CD4-positive, alpha-beta T cell treated with Interleukin-2 at 100 ng/mL for 4 hours (primary cell): ENCODE results near the gene PSMC2.

Experiments
- DNase-seq: peaks from one replicate; pipeline ENCODE4 v3.0.0-alpha.2; 2020; ENCODE audit warnings: low spot score

PSMC2 gene

DNA sequence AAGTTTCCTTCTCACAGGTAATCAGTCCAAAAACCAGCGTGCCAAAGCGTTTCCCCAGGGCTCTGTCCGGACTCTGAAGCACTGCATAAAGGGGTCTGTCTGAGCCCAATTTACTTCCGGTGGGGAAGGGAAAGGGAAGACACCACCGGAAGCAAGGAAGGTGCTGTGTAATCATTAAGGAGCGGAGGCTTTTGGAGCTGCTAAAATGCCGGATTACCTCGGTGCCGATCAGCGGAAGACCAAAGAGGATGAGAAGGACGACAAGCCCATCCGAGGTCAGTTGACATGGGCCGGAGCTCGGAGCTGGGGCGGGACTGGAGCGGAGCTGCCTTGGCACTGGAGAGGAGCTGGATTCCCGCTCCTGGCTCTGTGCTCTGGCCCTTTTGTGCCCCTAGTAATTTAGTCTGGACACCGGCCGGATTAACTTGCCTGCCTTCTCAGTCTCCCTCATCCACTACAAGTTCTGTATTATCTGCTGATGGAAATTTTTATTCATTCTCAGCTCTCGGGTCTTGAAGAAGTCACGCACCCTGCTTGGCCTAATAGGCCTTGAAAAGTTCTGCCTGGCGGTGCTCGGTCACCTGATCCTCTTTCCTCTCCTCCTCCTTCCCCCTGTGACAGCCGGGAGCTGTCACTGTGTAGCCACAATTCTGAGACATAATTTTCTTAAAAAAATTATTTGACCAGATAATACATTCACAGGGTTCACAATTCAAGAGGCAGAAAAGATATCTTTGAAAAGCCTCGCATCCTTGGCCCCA is at the start of gene PSMC2:
Gene PSMC2, plus strand, starts transcription at position 137 of the 761 bp plus-strand sequence. Its CDS starts 69 bp downstream, at position 206.
- DNase-seq: peak; percentile 91

DNA sequence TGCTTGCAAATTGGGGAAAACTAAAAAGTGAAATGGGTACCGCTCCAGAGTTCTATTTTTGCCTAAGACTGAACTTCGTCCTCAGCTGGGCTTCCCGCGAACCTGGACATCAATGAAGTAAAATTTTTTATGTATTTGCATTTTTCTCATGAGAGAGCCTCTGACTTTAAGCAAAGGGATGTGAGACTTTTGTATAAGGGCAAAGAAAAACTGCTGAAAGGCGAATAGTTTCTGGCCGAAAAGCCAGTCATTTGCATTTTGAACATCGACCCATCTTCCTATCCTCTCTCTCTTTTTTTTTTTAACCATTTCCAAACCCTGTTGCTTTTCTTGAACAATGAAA is 49.6 kb upstream of the PSMC2 start:
- no peak for DNase-seq

DNA sequence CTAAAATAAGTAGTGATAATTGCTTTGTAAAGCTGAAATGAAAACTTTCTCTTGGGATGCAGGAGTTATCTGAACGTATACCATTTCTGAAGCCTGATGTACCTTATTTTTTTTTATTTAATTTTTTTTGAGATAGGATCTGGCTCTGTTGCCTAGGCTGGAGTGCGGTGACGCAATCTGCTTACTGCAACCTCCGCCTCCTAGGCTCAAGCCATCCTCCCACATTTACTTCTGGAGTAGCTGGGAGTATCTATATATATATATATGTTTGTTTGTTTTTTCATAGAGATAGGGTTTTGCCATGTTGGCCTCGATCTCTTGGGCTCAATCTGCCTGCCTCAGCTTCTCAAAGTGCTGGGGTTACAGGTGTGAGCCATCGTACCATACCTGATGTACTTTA is 47.8 kb upstream of the PSMC2 start:
- no peak for DNase-seq

DNA sequence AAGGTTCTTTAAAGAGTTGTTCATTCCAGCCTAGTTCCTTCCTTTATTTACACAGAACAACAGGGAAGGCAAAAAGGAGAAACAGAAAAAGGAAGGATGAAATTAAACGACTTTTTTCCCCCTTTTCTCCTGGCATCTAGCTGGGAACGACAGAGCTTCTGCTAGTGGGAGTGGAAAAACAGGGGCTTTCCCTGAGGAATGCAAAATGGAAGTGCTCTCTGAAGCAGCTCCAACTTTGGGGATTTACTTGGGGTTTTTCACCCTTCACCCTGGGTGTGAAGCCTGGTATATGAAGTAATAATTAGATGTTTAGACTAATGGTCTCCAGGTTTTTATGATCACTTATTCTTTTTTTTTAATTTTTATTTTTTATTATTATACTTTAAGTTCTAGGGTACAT is 46.0 kb upstream of the PSMC2 start:
- no peak for DNase-seq

DNA sequence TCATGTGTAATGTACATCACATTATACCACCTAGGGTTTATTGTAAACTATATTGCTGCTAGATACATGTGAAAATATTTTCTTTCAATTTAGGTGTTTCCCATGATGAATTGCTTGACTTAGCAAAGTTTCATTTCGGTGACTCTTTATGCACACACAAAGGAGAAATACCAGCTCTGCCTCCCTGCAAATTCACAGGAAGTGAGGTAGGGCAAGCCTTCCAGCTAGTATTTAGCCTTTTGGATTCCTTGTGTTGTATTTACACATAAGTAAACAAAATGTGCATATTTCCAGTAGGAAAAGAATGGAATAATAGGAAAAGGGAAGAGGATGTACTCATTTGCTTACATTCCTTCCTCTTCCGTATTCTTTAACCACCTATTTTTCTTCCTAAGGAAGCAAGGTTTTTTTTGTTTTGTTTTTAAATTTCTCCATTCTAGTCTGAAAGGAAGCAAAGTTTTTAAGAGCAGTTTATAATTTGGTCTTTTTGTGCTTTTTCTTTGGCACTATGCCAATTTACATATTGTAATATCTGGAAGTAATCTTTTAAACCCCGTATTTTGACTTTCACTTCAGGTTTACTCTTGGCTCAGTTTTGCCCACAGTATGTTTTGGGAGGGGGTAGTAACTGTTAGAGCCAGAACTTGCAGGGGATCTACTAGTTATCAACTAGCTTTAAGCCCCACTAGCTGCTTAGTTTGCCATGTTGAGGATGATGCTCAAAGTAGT is 39.8 kb upstream of the PSMC2 start:
- no peak for DNase-seq

DNA sequence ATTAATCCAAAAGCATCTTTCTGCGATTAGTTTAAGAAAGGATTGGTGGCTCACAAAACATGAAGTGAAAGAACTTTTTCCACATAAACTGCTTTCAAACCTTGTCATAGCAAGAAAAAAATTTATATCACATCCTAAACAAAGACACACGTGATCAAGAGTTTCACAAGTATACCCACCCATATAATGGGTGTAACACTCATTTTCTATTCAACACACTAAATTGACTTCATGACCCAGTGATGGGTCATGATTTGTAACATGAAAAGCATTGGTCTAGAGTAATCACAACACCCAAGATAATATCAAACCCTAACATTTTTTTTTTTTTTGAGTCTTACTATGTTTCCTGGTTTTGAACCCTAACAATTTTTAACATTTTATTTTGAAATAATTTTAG is 32.6 kb upstream of the PSMC2 start:
- no peak for DNase-seq

DNA sequence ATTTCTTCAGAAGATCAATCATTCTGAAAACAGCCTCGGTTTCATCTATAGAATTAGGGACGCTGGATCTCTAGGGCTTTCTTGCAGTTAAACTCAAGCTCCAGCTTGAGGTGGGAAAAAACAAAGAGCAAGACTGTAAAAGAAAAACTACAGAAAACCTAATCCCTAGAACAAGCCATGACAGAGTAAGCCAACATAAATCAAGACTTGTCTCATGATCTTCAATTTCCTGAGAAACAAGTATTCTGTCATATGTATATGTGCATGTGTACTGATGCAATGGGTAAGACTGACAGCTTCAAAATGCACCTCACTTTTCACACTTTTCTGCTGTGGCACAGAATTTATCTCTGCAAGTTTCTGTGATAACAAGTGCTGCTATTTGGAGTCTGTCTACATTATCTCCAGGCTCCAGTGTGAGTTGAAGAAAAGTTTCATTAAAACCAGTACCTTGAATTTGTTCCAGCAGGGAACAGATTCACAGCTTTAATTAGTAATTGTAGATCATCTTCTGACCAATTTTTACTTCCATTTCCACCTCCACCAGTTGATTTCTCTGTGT is 31.0 kb upstream of the PSMC2 start:
- DNase-seq: no peak

DNA sequence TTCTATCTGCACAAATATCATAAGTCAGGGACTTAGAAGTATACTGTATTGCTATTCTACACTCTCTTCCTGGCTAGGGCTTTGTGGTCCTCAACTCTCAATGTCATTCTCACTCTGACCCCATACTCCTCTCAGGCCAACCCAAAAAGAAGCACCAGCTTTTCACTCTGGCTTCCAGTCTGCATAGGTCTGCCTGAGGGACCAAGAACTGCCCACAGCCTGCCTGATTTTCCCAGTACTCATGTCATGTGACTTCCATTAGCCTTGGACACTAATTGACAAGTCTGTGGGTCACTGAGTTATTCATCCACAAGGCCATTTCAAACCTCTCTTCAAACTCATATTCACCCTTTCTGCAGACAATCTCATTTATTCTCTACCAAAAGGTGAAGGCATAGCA is 30.4 kb upstream of the PSMC2 start:
- DNase-seq: no peak

DNA sequence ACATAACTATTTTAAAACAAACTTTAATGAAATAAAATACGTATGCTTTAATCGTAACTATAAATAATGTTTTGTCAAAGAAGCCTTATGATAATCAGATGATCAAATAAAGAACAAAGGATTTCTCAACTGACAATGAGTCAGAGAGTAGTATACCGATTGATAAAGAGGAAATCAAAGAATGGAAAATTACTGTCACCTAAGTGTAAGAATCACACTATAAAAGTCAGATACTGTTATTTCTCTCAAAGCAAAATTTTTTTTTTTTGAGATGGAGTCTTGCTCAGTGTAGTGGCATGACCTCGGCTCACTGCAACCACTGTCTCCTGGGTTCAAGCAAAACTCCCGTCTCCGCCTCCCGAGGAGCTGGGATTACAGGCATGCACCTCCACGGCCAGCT is 21.7 kb upstream of the PSMC2 start:
- no peak for DNase-seq

DNA sequence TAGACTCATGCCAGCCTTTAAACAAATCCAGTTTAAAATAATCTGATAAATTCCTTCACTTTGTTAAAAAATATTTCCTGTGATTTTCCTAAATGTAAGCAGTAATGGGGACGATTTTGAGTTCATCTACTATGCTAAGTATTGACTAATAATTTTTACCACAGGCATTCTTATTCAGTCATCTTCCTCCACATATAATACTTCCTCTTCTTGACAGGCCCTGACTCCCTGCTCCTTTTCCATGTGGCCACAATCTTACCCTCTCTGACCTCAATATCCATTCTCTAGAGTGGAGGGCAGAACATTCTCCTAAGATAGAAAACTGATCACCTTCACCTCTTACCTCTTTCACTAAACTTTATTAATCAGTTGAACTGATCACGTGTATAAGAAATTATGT is 10.7 kb upstream of the PSMC2 start:
- no peak for DNase-seq

DNA sequence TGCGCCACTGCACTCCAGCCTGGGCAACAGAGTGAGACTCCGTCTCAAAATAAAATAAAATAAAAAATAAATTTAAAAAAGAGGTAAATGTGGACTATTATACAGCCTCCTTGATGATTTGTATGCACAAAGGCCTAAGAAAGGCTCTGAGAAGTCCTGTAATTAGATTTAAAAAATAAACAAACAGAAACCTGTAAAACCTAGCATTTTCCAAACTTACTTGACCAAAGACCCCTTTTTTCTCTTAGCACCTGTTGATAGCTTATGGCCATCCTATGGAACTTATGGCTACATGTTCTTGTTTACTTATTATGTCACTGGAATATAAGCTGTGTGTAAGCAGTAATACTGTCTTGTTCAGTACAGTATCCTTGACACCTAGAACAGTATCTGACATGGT is 8.6 kb upstream of the PSMC2 start:
- no peak for DNase-seq

DNA sequence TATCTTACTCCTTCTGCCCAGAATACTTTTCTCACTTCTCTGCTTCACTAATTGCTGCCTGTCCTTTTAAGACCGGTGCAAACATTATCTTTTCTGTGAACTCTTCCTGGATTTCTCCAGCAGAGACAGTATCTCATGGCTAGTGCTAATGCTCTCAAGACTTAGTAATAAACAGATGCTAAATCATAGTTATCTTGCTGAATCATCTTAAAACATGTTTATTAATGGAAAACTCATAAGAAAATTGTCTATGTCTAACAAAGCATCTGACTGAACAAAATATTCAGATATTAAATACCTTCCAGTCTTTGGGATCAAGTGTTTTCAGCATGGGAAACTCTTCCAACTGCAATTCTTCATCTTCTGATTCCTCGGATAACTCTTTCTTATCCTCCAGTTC is 6.0 kb upstream of the PSMC2 start:
- DNase-seq: no peak

DNA sequence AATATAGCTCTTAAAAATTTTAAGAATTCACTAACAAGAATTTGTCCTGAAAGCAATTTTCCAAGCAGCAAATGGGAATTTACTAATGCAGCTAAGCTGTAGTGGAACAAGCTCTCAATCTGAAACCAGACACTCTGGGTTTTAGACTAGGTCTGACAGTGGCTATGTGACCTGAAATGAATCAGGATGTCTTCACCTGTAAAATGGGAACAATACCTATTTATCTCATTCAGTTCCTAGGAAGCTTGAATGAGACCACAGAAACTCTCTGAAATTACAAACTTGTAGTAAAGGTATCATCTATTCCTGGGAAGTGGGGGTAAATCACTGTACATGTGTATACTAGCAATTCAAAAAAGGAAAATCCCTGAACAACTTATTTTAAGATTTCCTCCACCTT is 4.1 kb upstream of the PSMC2 start:
- DNase-seq: no peak

DNA sequence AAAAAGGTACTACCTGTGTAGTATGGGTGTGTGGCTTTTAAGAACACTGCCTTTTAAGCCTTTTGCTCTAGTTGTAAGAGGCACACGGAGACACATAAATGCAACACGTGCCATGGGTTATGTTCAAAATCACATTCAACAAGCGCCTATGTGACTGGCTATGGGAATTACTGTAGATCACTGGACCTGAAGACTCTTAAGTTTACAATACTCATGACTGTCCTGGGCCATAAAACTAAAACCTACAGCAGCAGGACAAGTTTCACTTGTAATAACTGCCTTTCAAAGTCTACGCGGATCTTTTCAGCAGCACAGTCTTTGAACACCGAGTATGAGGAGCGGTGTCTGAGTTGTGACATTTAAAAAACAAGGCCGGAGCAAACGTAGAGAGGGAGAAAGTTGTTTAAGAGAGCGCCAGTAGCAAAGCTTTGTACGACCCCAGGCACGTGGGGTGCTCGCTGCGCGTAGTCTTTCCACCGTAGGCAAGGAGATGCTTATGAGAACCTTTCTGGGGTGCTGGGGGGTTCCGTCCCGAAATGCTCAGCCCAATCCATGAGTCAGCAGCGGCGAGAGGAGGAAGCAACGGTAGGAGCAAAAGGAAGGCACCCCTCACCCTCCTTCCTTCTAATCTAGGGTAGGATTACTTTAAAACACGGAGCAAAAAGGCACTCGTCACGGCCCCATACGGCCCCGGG is 3.5 kb upstream of the PSMC2 start:
- peak; percentile 32 for DNase-seq

DNA sequence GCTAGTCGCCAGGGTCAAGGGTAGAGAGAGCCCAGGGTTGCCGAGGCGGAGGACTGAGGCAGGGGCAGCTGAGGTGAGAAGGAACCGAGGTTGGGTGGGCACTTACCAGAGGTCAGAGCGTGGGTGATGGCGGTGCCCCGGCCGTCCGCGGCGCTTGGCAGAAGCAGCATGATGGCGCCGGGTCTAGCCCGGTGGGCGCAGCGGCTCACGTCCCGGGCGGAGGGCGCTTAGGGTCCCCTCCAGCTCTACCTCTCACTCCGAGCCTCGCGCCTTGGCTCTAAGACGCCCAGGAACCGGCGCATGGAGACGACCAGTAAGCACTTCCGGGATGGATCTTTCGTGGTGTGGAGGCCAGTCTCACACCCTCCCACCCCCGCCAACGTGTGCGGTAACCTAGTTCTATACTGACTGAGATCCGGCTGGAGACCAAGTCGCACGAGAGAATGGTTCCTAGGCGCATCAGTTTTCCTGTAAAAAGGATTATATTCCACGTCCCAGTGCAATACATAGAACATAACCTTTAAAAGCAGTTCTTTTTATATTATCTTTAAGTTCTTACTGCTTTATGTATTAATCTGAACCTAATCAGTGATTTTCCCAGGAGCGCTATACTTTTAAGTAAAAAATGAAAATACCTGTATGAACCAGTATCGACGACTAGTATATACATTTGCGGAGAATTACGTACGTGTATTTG is 2.8 kb upstream of the PSMC2 start, which contains the start of gene DNAJC2:
Gene DNAJC2, minus strand, starts transcription at position 315 of the 697 bp plus-strand sequence. Its CDS starts 145 bp downstream, at position 170.
- peak; percentile 87 for DNase-seq

DNA sequence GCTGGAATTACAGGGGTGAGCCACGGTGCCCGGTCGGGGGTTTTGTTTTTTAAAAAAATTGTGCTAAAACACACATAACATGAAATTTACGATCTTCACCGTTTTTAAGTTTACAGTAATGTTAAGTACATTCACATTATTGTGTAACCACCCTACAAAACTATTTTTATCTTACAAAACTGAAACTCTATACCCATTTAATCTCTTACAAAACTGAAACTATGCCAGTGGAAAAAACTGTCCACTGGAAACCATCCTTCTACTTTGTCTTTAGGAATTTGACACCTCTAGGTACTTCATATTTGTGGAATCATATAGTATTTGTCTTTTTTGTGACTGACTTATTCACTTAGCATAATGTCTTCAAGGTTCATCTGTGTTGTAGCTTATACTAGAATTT is 1.0 kb upstream of the PSMC2 start:
- no peak for DNase-seq

DNA sequence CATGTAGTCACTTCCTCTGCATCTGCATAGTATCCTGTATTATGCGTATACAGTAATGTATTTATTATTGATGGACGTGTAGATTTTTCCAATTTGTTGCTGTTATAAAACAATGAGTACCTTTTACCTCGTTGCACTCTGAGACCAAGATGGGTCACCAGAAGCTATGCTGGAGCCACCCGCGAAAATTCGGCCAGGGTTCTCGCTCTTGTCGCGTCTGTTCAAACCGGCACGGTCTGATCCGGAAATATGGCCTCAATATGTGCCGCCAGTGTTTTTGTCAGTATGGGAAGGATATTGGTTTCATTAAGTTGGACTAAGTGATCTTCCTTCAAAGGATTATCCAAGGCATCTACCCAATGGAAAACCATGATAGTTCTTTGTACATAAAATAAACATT is 1.0 kb downstream of the PSMC2 start:
- no peak for DNase-seq

DNA sequence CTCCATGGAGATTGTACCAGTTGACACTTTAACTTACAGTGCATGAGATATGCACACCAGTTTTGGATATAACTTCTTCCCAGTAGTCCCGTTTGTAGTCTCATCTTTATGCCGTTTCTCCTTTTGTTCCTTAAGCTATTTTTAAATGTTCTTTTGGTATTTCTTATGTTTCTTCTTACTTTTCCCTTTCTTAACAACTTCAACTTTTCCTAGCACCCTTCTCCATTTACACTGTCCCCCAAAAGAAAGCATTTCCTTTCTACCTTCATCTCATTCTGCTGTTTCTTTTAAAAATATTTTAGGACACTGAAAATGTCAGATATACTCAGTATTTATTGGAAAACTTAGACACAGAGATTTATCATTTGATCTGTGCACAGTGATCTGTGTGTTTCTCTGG is 1.5 kb downstream of the PSMC2 start:
- no peak for DNase-seq

DNA sequence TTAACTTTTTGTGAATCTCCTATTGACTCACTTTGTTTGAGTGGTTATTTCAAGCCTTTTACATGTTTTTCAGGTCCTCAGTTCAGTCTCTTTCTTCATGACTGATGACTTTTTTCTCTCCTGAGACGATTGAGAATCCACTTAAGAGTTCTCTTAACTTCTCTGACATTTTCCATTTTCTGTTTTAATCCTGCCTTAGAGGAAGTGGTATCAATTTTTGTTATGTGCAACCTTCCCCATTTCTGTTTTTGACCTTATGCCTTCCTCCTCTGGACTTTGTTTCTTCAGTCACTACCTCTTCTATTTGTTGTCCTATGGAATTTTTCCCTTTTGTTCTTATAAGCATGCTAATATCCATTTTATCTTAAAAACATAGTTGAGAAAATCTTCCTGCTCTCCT is 2.4 kb downstream of the PSMC2 start:
- no peak for DNase-seq

DNA sequence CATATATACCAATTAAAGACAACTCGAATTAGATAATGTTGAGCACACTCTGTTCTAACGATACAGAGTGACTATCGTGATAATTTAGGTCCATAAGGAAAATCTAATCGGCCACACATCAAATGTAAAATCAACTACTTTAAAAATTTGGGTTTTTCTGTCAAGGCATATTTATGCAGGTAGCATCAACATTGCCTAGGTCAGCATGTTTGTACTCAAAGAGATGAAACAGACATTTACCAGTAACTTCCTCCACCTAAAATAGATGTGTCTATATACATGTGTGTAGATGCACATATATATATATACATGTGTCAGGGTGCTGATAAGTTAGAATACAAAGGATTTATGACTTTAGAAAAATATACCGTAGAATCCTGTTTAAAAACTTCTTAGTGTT is 22.0 kb downstream of the PSMC2 start:
- DNase-seq: no peak

DNA sequence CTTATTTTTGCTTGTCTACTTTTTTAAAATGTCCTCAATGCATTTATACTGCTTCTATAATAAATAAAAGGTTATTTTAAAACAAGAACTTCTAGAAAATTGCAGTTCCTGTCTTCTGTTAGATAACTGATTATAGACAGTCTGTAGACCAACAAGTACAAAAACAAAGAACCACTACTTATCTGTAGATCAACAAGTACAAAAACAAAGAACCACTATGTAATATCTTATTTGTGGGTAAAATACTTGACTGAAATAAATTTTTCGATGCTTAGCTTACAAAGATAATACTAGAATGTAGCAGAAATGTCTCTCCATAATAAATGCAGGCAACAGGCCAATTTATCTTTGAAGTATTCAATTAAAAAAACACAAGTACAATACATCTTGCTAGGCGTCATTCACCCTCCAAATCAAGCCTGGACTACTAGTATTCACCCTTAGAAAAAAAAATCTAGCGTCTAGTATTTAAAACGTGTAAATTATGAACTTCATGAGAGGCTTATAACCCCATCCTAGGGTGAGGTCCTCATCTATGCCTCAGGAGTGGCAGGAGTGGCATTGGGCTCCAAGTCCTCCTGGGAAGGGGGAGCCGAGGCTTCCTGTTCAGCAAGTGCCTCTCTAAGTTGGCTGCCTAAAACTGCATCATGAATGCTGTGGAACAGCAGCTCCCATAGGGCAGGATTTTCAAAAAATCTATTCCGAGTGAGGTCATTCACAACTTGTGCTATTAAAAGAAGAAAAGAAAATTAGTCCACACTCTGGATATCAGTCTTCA is 26.6 kb downstream of the PSMC2 start:
- DNase-seq: no peak
